DND-41 (cell line): ENCODE results near the gene STC2.

Experiments used
- ATAC-seq: fragments of 200-7000 bp; cut with Tn5 transposase; 3 replicates; pipeline ENCODE4 v1.9.1; 2021; ENCODE audit warnings: low read depth; ENCODE audit not compliant: insufficient read depth
- DNase-seq: peaks from one replicate; pipeline ENCODE4 v3.0.0-alpha.2; 2020
- H2AFZ ChIP-seq: 2 replicates; pipeline ENCODE4 v1.6.0; 2012; ENCODE audit warnings: low read depth, low read length
- H3K27ac ChIP-seq: 2 replicates; pipeline ENCODE4 v1.5.1; 2012; ENCODE audit warnings: low read length, inconsistent platforms
- H3K27me3 ChIP-seq: fragments of 200-600 bp; sonication (generic); 2 replicates; pipeline ENCODE4 v1.6.0; 2012; ENCODE audit warnings: low read length, mild to moderate bottlenecking, inconsistent platforms; ENCODE audit not compliant: insufficient read depth, poor library complexity
- H3K36me3 ChIP-seq: 2 replicates; pipeline ENCODE4 v1.5.1; 2012; ENCODE audit warnings: low read length, inconsistent platforms; ENCODE audit not compliant: insufficient read depth
- H3K4me1 ChIP-seq: 2 replicates; pipeline ENCODE4 v1.5.1; 2012; ENCODE audit warnings: mild to moderate bottlenecking, low read length; ENCODE audit not compliant: insufficient read depth
- H3K4me2 ChIP-seq: 2 replicates; pipeline ENCODE4 v1.6.0; 2012; ENCODE audit warnings: mild to moderate bottlenecking, moderate library complexity, low read length, inconsistent platforms; ENCODE audit not compliant: insufficient read depth
- H3K4me3 ChIP-seq, 2 experiments: fragments of 200-600 bp in 1 of 2; shearing (Covaris generic) in 1 of 2; 2 replicates each; pipeline ENCODE4 v1.5.1; 2012 to 2016; ENCODE audit warnings: inconsistent platforms in 2 of 2, low read length in 2 of 2, mild to moderate bottlenecking in 2 of 2, low read depth in 1 of 2, moderate library complexity in 1 of 2
- H3K79me2 ChIP-seq: 2 replicates; pipeline ENCODE4 v1.6.0; 2012; ENCODE audit warnings: low read length, inconsistent platforms; ENCODE audit not compliant: insufficient read depth
- H3K9ac ChIP-seq: 2 replicates; pipeline ENCODE4 v1.6.0; 2012; ENCODE audit warnings: low read depth, mild to moderate bottlenecking, inconsistent platforms, low read length, moderate library complexity
- H3K9me3 ChIP-seq: 2 replicates; pipeline ENCODE4 v1.5.1; 2012; ENCODE audit warnings: low read length, moderate library complexity, mild to moderate bottlenecking, inconsistent platforms; ENCODE audit not compliant: insufficient read depth, severe bottlenecking
- H4K20me1 ChIP-seq: 2 replicates; pipeline ENCODE4 v1.6.0; 2012; ENCODE audit warnings: low read length; ENCODE audit not compliant: insufficient read depth
- CTCF ChIP-seq: IDR thresholded peaks from 2 replicates; pipeline ENCODE4 v1.5.1; 2012; ENCODE audit warnings: borderline replicate concordance, low read length, moderate library complexity, mild to moderate bottlenecking; ENCODE audit not compliant: poor library complexity, severe bottlenecking; ENCODE audit errors: extremely low read depth
- EZH2 ChIP-seq: IDR thresholded peaks from 3 replicates; pipeline ENCODE4 v1.6.1; 2012; ENCODE audit warnings: borderline replicate concordance, low read depth, mild to moderate bottlenecking, moderate library complexity, low read length, inconsistent platforms; ENCODE audit not compliant: severe bottlenecking

Gene STC2

GRCh38 chr5:173301695-173302545 is 26.3 kb downstream of the STC2 start:
- no peak overlapping the region for H3K9ac ChIP-seq
- no peak overlapping the region for H3K27ac ChIP-seq
- DNase-seq (no peak), ATAC-seq (no peak)
- TF ChIP-seq EZH2 (no peak), CTCF (no peak)
- no peaks in the 10 kb centered on the region for H3K79me2 ChIP-seq
- H2AFZ ChIP-seq, result no peak overlapping the region
- no peak overlapping the region for H3K4me2 ChIP-seq
- no peaks in the 10 kb centered on the region for H3K36me3 ChIP-seq
- H4K20me1 ChIP-seq, result no peaks in the 10 kb centered on the region
- peaks cover 19% of the 10 kb centered on the region for H3K27me3 ChIP-seq
- H3K9me3 ChIP-seq, result no peaks in the 10 kb centered on the region
- no peaks in the 10 kb centered on the region for H3K4me1 ChIP-seq
- no peak overlapping the region for H3K4me3 ChIP-seq

GRCh38 chr5:173300389-173301047 is 27.7 kb downstream of the STC2 start:
- Histone ChIP-seq H3K9ac (no peak overlapping the region), H3K79me2 (no peaks in the 10 kb centered on the region), H3K27ac (no peak overlapping the region), H2AFZ (no peak overlapping the region), H3K4me3 (no peak overlapping the region), H3K9me3 (no peaks in the 10 kb centered on the region), H3K27me3 (peaks cover 19% of the 10 kb centered on the region), H3K4me1 (no peaks in the 10 kb centered on the region), H4K20me1 (0 out of 2 replicates have a peak, but pooled peaks cover 2% of the 10 kb centered on the region), H3K4me2 (no peak overlapping the region), H3K36me3 (no peaks in the 10 kb centered on the region)
- no peak for DNase-seq
- TF ChIP-seq CTCF (no peak), EZH2 (no peak)
- no peak for ATAC-seq

GRCh38 chr5:173299820-173300219 is 28.4 kb downstream of the STC2 start:
- H2AFZ ChIP-seq, result no peak overlapping the region
- ATAC-seq (no peak), DNase-seq (no peak)
- TF ChIP-seq EZH2 (no peak), CTCF (no peak)
- H3K36me3 ChIP-seq, result no peaks in the 10 kb centered on the region
- no peak overlapping the region for H3K4me3 ChIP-seq
- 0 out of 2 replicates have a peak, but pooled peaks cover 2% of the 10 kb centered on the region for H4K20me1 ChIP-seq
- H3K9me3 ChIP-seq, result no peaks in the 10 kb centered on the region
- no peak overlapping the region for H3K27ac ChIP-seq
- no peaks in the 10 kb centered on the region for H3K79me2 ChIP-seq
- H3K4me2 ChIP-seq, result no peak overlapping the region
- H3K27me3 ChIP-seq, result peaks cover 18% of the 10 kb centered on the region
- H3K9ac ChIP-seq, result no peak overlapping the region
- no peaks in the 10 kb centered on the region for H3K4me1 ChIP-seq
